Measurements from ENCODE around the gene SUCO.
"Not testable (repeated sequence)": the region's sequence is repeated elsewhere in the genome, so short reads cannot be mapped to it uniquely, and the experiment has no call there.

The SUCO gene

DNA sequence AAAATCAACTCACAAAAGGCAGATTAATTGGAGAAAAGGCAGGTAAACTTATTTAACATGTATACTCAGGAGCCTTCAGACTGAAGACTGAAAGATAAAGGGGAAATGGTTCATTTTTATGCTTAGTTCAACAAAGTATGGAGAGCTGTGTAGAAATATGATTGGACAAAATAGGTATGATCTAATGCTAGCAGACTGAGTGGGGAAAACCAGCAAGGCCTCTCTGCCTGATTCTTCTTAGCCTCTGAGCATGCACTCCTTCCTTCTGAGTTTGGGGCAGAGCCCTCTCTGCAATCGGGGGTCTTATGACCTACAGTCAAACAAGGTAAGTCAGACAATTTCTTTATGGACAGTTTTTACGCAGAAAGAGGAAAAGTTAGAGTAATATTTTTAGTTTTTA, 38.8 kb upstream of the SUCO start:
- Histone ChIP-seq H3K4me3 (ENCODE audit: insufficient read depth, low read depth, low read length, poor library complexity, severe bottlenecking) (no peak overlapping the region), H3K27me3 (replicated peaks; ENCODE audit: control insufficient read depth, insufficient read depth, low read length, poor library complexity, severe bottlenecking) (no peaks in the 10 kb centered on the region), H3K9me3 (ENCODE audit: control insufficient read depth, low read length) (no peaks in the 10 kb centered on the region), H3K4me1 (ENCODE audit: control insufficient read depth, insufficient read depth, low read length, poor library complexity, severe bottlenecking) (no peaks in the 10 kb centered on the region), H3K36me3 (ENCODE audit: control insufficient read depth, insufficient read depth, low read length) (no peaks in the 10 kb centered on the region), H3K27ac (ENCODE audit: insufficient read depth, low read length, poor library complexity, severe bottlenecking) (no peak overlapping the region)
- no peak for DNase-seq

GRCh38 chr1:172496127-172496526, 36.8 kb upstream of the SUCO start:
- H3K4me3 ChIP-seq (ENCODE audit: insufficient read depth, low read depth, low read length, poor library complexity, severe bottlenecking): not testable (repeated sequence)

GRCh38 chr1:172496678-172497077, 36.3 kb upstream of the SUCO start:
- H3K4me1 ChIP-seq (ENCODE audit: control insufficient read depth, insufficient read depth, low read length, poor library complexity, severe bottlenecking): no peaks in the 10 kb centered on the region
- H3K9me3 ChIP-seq (ENCODE audit: control insufficient read depth, low read length): no peaks in the 10 kb centered on the region
- DNase-seq: no peak
- no peak overlapping the region for H3K27ac ChIP-seq (ENCODE audit: insufficient read depth, low read length, poor library complexity, severe bottlenecking)
- H3K36me3 ChIP-seq (ENCODE audit: control insufficient read depth, insufficient read depth, low read length): no peaks in the 10 kb centered on the region
- no peaks in the 10 kb centered on the region for H3K27me3 ChIP-seq (replicated peaks; ENCODE audit: control insufficient read depth, insufficient read depth, low read length, poor library complexity, severe bottlenecking)
- H3K4me3 ChIP-seq (ENCODE audit: insufficient read depth, low read depth, low read length, poor library complexity, severe bottlenecking): no peak overlapping the region

More at GRCh38 chr1:172496127-172496526, 36.8 kb upstream of the SUCO start:
- not testable (repeated sequence) for H3K36me3 ChIP-seq (ENCODE audit: control insufficient read depth, insufficient read depth, low read length); H3K9me3 ChIP-seq (ENCODE audit: control insufficient read depth, low read length); H3K27ac ChIP-seq (ENCODE audit: insufficient read depth, low read length, poor library complexity, severe bottlenecking); H3K4me1 ChIP-seq (ENCODE audit: control insufficient read depth, insufficient read depth, low read length, poor library complexity, severe bottlenecking); H3K27me3 ChIP-seq (replicated peaks; ENCODE audit: control insufficient read depth, insufficient read depth, low read length, poor library complexity, severe bottlenecking); DNase-seq

DNA sequence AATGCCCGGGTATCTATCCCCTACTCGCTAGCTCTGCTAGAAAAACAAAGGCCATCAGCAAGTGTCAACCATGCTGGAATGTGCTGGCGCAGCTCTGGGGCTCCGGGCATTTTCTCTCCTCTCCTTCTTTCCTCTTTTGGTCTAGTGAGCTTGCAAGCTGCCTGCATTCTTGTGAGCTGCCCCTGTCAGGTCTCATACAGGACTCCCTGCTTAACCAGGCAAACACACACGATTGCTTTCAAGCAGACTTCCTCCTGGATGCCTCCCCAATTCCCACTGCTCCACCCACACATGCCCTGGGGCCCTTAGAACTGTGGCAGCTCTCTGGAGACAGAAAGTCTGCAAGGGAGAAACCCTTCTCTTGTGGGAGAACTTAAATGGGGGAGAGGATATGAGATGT, 35.7 kb upstream of the SUCO start:
- H3K36me3 ChIP-seq (ENCODE audit: control insufficient read depth, insufficient read depth, low read length): no peaks in the 10 kb centered on the region
- H3K27ac ChIP-seq (ENCODE audit: insufficient read depth, low read length, poor library complexity, severe bottlenecking): no peak overlapping the region
- DNase-seq: no peak

GRCh38 chr1:172498857-172499256, 34.1 kb upstream of the SUCO start:
- H3K4me1 ChIP-seq (ENCODE audit: control insufficient read depth, insufficient read depth, low read length, poor library complexity, severe bottlenecking): no peaks in the 10 kb centered on the region
- no peaks in the 10 kb centered on the region for H3K36me3 ChIP-seq (ENCODE audit: control insufficient read depth, insufficient read depth, low read length)
- no peak overlapping the region for H3K27ac ChIP-seq (ENCODE audit: insufficient read depth, low read length, poor library complexity, severe bottlenecking)
- DNase-seq: no peak
- no peak overlapping the region for H3K4me3 ChIP-seq (ENCODE audit: insufficient read depth, low read depth, low read length, poor library complexity, severe bottlenecking)
- no peaks in the 10 kb centered on the region for H3K27me3 ChIP-seq (replicated peaks; ENCODE audit: control insufficient read depth, insufficient read depth, low read length, poor library complexity, severe bottlenecking)
- no peaks in the 10 kb centered on the region for H3K9me3 ChIP-seq (ENCODE audit: control insufficient read depth, low read length)

More for the DNA sequence above, 35.7 kb upstream of the SUCO start:
- Histone ChIP-seq H3K27me3 (replicated peaks; ENCODE audit: control insufficient read depth, insufficient read depth, low read length, poor library complexity, severe bottlenecking) (no peaks in the 10 kb centered on the region), H3K9me3 (ENCODE audit: control insufficient read depth, low read length) (no peaks in the 10 kb centered on the region), H3K4me1 (ENCODE audit: control insufficient read depth, insufficient read depth, low read length, poor library complexity, severe bottlenecking) (no peaks in the 10 kb centered on the region), H3K4me3 (ENCODE audit: insufficient read depth, low read depth, low read length, poor library complexity, severe bottlenecking) (no peak overlapping the region)

GRCh38 chr1:172499636-172500141, 33.3 kb upstream of the SUCO start:
- H3K4me3 ChIP-seq (ENCODE audit: insufficient read depth, low read depth, low read length, poor library complexity, severe bottlenecking): no peak overlapping the region
- DNase-seq: no peak
- H3K4me1 ChIP-seq (ENCODE audit: control insufficient read depth, insufficient read depth, low read length, poor library complexity, severe bottlenecking): no peaks in the 10 kb centered on the region
- H3K36me3 ChIP-seq (ENCODE audit: control insufficient read depth, insufficient read depth, low read length): no peaks in the 10 kb centered on the region
- no peaks in the 10 kb centered on the region for H3K9me3 ChIP-seq (ENCODE audit: control insufficient read depth, low read length)
- no peak overlapping the region for H3K27ac ChIP-seq (ENCODE audit: insufficient read depth, low read length, poor library complexity, severe bottlenecking)
- no peaks in the 10 kb centered on the region for H3K27me3 ChIP-seq (replicated peaks; ENCODE audit: control insufficient read depth, insufficient read depth, low read length, poor library complexity, severe bottlenecking)

DNA sequence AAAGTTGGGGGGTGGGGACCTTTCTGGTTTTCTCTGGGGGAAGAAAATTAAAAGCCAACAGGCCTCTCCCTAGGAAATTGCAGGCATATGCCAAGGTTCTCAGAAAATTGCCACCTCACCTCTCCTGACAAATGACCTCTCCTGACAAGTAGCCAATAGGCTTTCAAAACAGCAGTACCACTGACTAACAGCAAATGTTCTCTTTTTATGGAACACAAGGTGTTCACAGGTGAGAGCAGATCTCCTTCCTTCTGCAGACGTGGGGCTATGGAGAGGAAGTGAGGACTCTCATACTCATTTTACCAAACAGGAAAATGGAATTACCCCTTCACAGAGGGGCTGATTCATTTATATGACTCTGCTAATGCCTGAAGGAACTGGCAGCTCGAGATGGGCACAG, 32.7 kb upstream of the SUCO start:
- Histone ChIP-seq H3K4me1 (ENCODE audit: control insufficient read depth, insufficient read depth, low read length, poor library complexity, severe bottlenecking) (no peaks in the 10 kb centered on the region), H3K9me3 (ENCODE audit: control insufficient read depth, low read length) (no peaks in the 10 kb centered on the region), H3K4me3 (ENCODE audit: insufficient read depth, low read depth, low read length, poor library complexity, severe bottlenecking) (no peak overlapping the region), H3K27me3 (replicated peaks; ENCODE audit: control insufficient read depth, insufficient read depth, low read length, poor library complexity, severe bottlenecking) (no peaks in the 10 kb centered on the region), H3K27ac (ENCODE audit: insufficient read depth, low read length, poor library complexity, severe bottlenecking) (no peak overlapping the region), H3K36me3 (ENCODE audit: control insufficient read depth, insufficient read depth, low read length) (no peaks in the 10 kb centered on the region)
- DNase-seq: no peak

GRCh38 chr1:172507741-172508140, 25.2 kb upstream of the SUCO start:
- Histone ChIP-seq H3K27me3 (replicated peaks; ENCODE audit: control insufficient read depth, insufficient read depth, low read length, poor library complexity, severe bottlenecking) (no peaks in the 10 kb centered on the region), H3K36me3 (ENCODE audit: control insufficient read depth, insufficient read depth, low read length) (no peaks in the 10 kb centered on the region), H3K4me1 (ENCODE audit: control insufficient read depth, insufficient read depth, low read length, poor library complexity, severe bottlenecking) (no peaks in the 10 kb centered on the region), H3K27ac (ENCODE audit: insufficient read depth, low read length, poor library complexity, severe bottlenecking) (no peak overlapping the region), H3K4me3 (ENCODE audit: insufficient read depth, low read depth, low read length, poor library complexity, severe bottlenecking) (no peak overlapping the region), H3K9me3 (ENCODE audit: control insufficient read depth, low read length) (no peaks in the 10 kb centered on the region)
- no peak for DNase-seq

DNA sequence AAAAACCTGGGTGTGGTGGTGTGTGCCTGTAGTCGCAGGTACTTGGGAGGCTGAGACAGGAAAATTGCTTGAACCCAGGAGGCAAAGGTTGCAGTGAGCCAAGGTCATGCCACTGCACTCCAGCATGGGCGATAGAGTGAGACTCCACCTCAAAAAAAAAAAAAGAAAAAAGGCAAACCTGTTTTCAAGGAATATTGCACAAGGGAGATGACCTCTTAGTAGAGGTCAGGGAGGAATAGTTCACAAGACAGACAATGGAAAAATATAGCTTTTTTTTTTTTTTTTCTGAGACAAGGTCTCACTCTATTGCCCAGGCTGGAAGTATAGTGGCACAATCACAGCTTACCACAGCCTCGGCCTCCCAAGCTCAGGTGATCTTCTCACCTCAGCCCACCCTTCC, 22.5 kb upstream of the SUCO start:
- no peak overlapping the region for H3K27ac ChIP-seq (ENCODE audit: insufficient read depth, low read length, poor library complexity, severe bottlenecking)

GRCh38 chr1:172512591-172512990, 20.4 kb upstream of the SUCO start:
- H3K9me3 ChIP-seq (ENCODE audit: control insufficient read depth, low read length): no peaks in the 10 kb centered on the region
- no peaks in the 10 kb centered on the region for H3K27me3 ChIP-seq (replicated peaks; ENCODE audit: control insufficient read depth, insufficient read depth, low read length, poor library complexity, severe bottlenecking)
- no peaks in the 10 kb centered on the region for H3K36me3 ChIP-seq (ENCODE audit: control insufficient read depth, insufficient read depth, low read length)
- no peaks in the 10 kb centered on the region for H3K4me1 ChIP-seq (ENCODE audit: control insufficient read depth, insufficient read depth, low read length, poor library complexity, severe bottlenecking)
- no peak for DNase-seq
- no peak overlapping the region for H3K27ac ChIP-seq (ENCODE audit: insufficient read depth, low read length, poor library complexity, severe bottlenecking)
- H3K4me3 ChIP-seq (ENCODE audit: insufficient read depth, low read depth, low read length, poor library complexity, severe bottlenecking): no peak overlapping the region

More for the DNA sequence above, 22.5 kb upstream of the SUCO start:
- Histone ChIP-seq H3K27me3 (replicated peaks; ENCODE audit: control insufficient read depth, insufficient read depth, low read length, poor library complexity, severe bottlenecking) (no peaks in the 10 kb centered on the region), H3K36me3 (ENCODE audit: control insufficient read depth, insufficient read depth, low read length) (no peaks in the 10 kb centered on the region), H3K9me3 (ENCODE audit: control insufficient read depth, low read length) (no peaks in the 10 kb centered on the region), H3K4me1 (ENCODE audit: control insufficient read depth, insufficient read depth, low read length, poor library complexity, severe bottlenecking) (no peaks in the 10 kb centered on the region), H3K4me3 (ENCODE audit: insufficient read depth, low read depth, low read length, poor library complexity, severe bottlenecking) (no peak overlapping the region)
- no peak for DNase-seq

- Histone ChIP-seq H3K9me3 (ENCODE audit: control insufficient read depth, low read length) (no peaks in the 10 kb centered on the region), H3K27me3 (replicated peaks; ENCODE audit: control insufficient read depth, insufficient read depth, low read length, poor library complexity, severe bottlenecking) (no peaks in the 10 kb centered on the region), H3K27ac (ENCODE audit: insufficient read depth, low read length, poor library complexity, severe bottlenecking) (no peak overlapping the region), H3K4me1 (ENCODE audit: control insufficient read depth, insufficient read depth, low read length, poor library complexity, severe bottlenecking) (no peaks in the 10 kb centered on the region), H3K4me3 (ENCODE audit: insufficient read depth, low read depth, low read length, poor library complexity, severe bottlenecking) (no peak overlapping the region), H3K36me3 (ENCODE audit: control insufficient read depth, insufficient read depth, low read length) (no peaks in the 10 kb centered on the region)
- DNase-seq: no peak
Observed at GRCh38 chr1:172513479-172513878, 19.5 kb upstream of the SUCO start.

Measured in effector memory CD4-positive, alpha-beta T cell (primary cell).